ENCODE data around the gene AKAP6. TPM values are rescaled to one million over a fixed set of nuclear protein-coding genes. Genes with fewer than 3 reads are reported as not detected.

The AKAP6 gene
- total and polyA plus RNA-seq, 2 of the 8 experiments (the other 6 are each of a cell fraction or from before 2014, with no cell fraction given) = 0.09 to 0.89 TPM

GRCh38 chr14:32763673-32764072, 434.6 kb downstream of the AKAP6 start (continued):
- TF ChIP-seq CBX5 (IDR thresholded peaks at IDR 0.05; ENCODE audit: low read depth, low read length) = no peak

- no peak overlapping the region for H3K9ac ChIP-seq (replicated peaks in 1 of 4; ENCODE audit: extremely low read depth in 1 of 4, low read depth in 3 of 4, low read length in 3 of 4)
- FAIRE-seq = no peak
- CTCF ChIA-PET (ENCODE audit: partially characterized antibody) = no interaction called here
- TF ChIP-seq SIN3A (conservative IDR thresholded peaks at IDR 0.05 in 1 of 2, IDR thresholded peaks at IDR 0.05 in 1 of 2; ENCODE audit: low read depth in 1 of 2, low read length in 2 of 2) (no peak), RFX5 (IDR thresholded peaks at IDR 0.05; ENCODE audit: borderline replicate concordance, low read depth, low read length) (no peak), NRF1 (IDR thresholded peaks at IDR 0.05; ENCODE audit: low read depth, low read length) (no peak), JUND (IDR thresholded peaks at IDR 0.05; ENCODE audit: low read length) (no peak), CREB1 (IDR thresholded peaks at IDR 0.05) (no peak), EP300 (IDR thresholded peaks at IDR 0.05; ENCODE audit: borderline replicate concordance in 1 of 2, low read depth in 2 of 2, low read length in 2 of 2) (no peak), TCF12 (IDR thresholded peaks at IDR 0.05; ENCODE audit: low read depth, low read length) (no peak), SUZ12 (IDR thresholded peaks at IDR 0.05; ENCODE audit: low read length) (no peak), EZH2 (IDR thresholded peaks at IDR 0.05; ENCODE audit: low read depth, low read length, severe bottlenecking) (no peak)
These were observed 435.0 kb downstream of the AKAP6 start for GRCh38 chr14:32764131-32764530.

More at GRCh38 chr14:32764131-32764530, 435.0 kb downstream of the AKAP6 start:
- Histone ChIP-seq H2BK15ac (ENCODE audit: low read length) (no peak overlapping the region), H3K79me2 (ENCODE audit: control insufficient read depth in 1 of 2, insufficient read depth in 2 of 2, low read length in 2 of 2) (no peaks in the 10 kb centered on the region), H3K79me1 (ENCODE audit: low read depth, low read length) (no peaks in the 10 kb centered on the region), H3K23me2 (ENCODE audit: low read depth, low read length) (no peaks in the 10 kb centered on the region), H3K36me3 (ENCODE audit: control insufficient read depth in 2 of 4, insufficient read depth in 4 of 4, low read length in 3 of 4) (no peaks in the 10 kb centered on the region), H2BK20ac (ENCODE audit: low read length) (no peak overlapping the region), H3K27ac (ENCODE audit: low read depth, low read length) (no peak overlapping the region), H2AFZ (ENCODE audit: low read length) (no peak overlapping the region), H4K8ac (ENCODE audit: extremely low read depth, insufficient read depth, low read length) (no peak overlapping the region), H3K9me3 (ENCODE audit: insufficient read depth in 2 of 2, low read depth in 1 of 2, low read length in 1 of 2) (no peaks in the 10 kb centered on the region), H2BK12ac (ENCODE audit: low read depth, low read length) (no peak overlapping the region), H3K4me3 (ENCODE audit: extremely low read depth in 1 of 4, insufficient read depth in 2 of 4, low read depth in 3 of 4, low read length in 4 of 4) (no peak overlapping the region), H3K4me1 (replicated peaks in 1 of 4; ENCODE audit: control insufficient read depth in 3 of 4, insufficient read depth in 4 of 4, low read length in 3 of 4) (no peaks in the 10 kb centered on the region), H4K20me1 (replicated peaks in 1 of 2; ENCODE audit: control insufficient read depth in 1 of 2, insufficient read depth in 2 of 2, low read length in 2 of 2) (no peaks in the 10 kb centered on the region), H4K5ac (ENCODE audit: insufficient read length, low read depth, low read length) (no peak overlapping the region), H3K23ac (ENCODE audit: insufficient read length) (no peak overlapping the region), H3K27me3 (replicated peaks in 1 of 4; ENCODE audit: control insufficient read depth in 3 of 4, extremely low read depth in 1 of 4, insufficient read depth in 3 of 4, low read length in 3 of 4) (no peaks in the 10 kb centered on the region), H2BK5ac (ENCODE audit: low read depth, low read length) (no peak overlapping the region), H3K4ac (replicated peaks; ENCODE audit: insufficient read length, low read depth, low read length) (no peak overlapping the region), H3K4me2 (ENCODE audit: insufficient read depth in 1 of 2, low read depth in 2 of 2, low read length in 2 of 2) (no peak overlapping the region), H2AK5ac (ENCODE audit: low read depth, low read length) (no peak overlapping the region), H2BK120ac (replicated peaks; ENCODE audit: low read depth, low read length) (no peak overlapping the region), H3K56ac (replicated peaks; ENCODE audit: insufficient read length, low read depth, low read length) (no peak overlapping the region), H3K14ac (ENCODE audit: insufficient read length) (no peak overlapping the region), H3K18ac (ENCODE audit: extremely low read depth, low read length) (no peak overlapping the region), H4K91ac (replicated peaks; ENCODE audit: insufficient read length, low read length) (no peak overlapping the region)
- POLR2A ChIA-PET (ENCODE audit: partially characterized antibody) = no interaction called here
- DNase-seq (ENCODE audit: low read depth in 1 of 2, low spot score in 2 of 2) = no peak
